ENCODE data around the gene PRKCZ. TPM values are rescaled to one million over a fixed set of nuclear protein-coding genes. Genes with fewer than 3 reads are reported as not detected.

Gene PRKCZ
- total and polyA plus RNA-seq, 9 of the 15 experiments (the other 6 are each of a cell fraction or from before 2014, with no cell fraction given), result 0.07 to 3.1 (median 1.3) TPM

DNA sequence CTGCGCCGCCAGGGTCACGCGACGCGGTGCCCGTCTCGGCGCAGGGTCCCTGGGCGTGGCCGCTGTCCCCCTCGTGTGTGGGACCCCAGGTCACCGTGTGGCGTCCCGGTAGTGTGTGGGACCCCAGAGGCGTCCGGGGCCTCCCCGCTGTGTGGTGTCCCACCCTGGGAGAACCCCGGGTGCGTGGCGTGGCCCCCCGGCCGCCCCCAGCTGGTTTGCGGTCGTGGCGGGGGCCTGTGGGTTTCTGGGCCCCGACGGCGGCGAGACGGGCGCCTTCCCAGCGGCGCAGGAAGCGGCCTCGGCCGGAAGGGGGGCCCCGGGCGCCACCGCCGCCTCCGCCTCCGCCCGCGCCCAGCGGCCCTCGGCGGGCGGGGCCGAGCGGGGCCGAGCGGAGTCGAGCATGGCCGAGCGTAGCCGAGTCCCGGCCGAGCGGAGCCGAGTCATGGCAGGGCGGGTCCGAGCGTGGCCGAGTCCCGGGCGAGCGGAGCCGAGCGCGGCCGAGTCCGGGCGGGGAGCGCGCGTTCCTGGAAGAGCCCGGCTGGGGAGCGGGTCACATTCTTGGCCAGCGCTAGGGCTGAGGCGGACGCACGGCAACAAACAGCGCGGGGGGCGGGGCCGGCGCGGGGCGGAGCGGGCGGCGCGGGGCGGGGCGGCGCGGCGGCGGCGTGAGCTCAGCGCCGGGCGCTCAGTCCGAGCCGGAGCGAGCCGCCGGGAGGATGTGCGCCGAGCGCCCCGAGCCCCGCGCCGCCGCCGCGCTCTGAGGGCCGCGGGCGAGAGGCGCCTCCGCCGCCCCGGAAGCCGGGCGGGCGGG, 177.3 kb downstream of the PRKCZ start (continued):
- TF ChIP-seq TAF7 (tag; IDR thresholded peaks at IDR 0.05) (no peak), BCL6 (CRISPR knock-in tag; IDR thresholded peaks at IDR 0.05) (no peak), PYGO2 (tag; IDR thresholded peaks at IDR 0.05) (no peak), RBM25 (IDR thresholded peaks at IDR 0.05; ENCODE audit: low read depth, low read length, severe bottlenecking) (no peak), ZNF695 (CRISPR knock-in tag; IDR thresholded peaks at IDR 0.05) (no peak), ZBTB17 (CRISPR knock-in tag; IDR thresholded peaks at IDR 0.05) (peak; percentile 58; the same call in 1 of the 2 replicates), ERF (CRISPR knock-in tag; IDR thresholded peaks at IDR 0.05) (0 out of 2 replicates have a peak, but pooled peaks have one; percentile 64), CREM (IDR thresholded peaks at IDR 0.05; ENCODE audit: low read depth) (no peak), SRSF3 (IDR thresholded peaks at IDR 0.05; ENCODE audit: insufficient read depth, low read length) (no peak), KDM2B (CRISPR knock-in tag; IDR thresholded peaks at IDR 0.05) (peak; percentile 90), PRPF4 (IDR thresholded peaks at IDR 0.05; ENCODE audit: insufficient read depth, low read depth, low read length, poor library complexity, severe bottlenecking) (peak; percentile 19), ELF4 (CRISPR knock-in tag; IDR thresholded peaks at IDR 0.05) (no peak), WHSC1 (IDR thresholded peaks at IDR 0.05; ENCODE audit: low read length) (no peak), ZNF224 (CRISPR knock-in tag; IDR thresholded peaks at IDR 0.05) (no peak)
- TF ChIP-seq, protein P1, sequence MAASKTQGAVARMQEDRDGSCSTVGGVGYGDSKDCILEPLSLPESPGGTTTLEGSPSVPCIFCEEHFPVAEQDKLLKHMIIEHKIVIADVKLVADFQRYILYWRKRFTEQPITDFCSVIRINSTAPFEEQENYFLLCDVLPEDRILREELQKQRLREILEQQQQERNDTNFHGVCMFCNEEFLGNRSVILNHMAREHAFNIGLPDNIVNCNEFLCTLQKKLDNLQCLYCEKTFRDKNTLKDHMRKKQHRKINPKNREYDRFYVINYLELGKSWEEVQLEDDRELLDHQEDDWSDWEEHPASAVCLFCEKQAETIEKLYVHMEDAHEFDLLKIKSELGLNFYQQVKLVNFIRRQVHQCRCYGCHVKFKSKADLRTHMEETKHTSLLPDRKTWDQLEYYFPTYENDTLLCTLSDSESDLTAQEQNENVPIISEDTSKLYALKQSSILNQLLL (CRISPR knock-in tag; IDR thresholded peaks at IDR 0.05; ENCODE audit: borderline replicate concordance), result no peak
- TF ChIP-seq, protein P2, sequence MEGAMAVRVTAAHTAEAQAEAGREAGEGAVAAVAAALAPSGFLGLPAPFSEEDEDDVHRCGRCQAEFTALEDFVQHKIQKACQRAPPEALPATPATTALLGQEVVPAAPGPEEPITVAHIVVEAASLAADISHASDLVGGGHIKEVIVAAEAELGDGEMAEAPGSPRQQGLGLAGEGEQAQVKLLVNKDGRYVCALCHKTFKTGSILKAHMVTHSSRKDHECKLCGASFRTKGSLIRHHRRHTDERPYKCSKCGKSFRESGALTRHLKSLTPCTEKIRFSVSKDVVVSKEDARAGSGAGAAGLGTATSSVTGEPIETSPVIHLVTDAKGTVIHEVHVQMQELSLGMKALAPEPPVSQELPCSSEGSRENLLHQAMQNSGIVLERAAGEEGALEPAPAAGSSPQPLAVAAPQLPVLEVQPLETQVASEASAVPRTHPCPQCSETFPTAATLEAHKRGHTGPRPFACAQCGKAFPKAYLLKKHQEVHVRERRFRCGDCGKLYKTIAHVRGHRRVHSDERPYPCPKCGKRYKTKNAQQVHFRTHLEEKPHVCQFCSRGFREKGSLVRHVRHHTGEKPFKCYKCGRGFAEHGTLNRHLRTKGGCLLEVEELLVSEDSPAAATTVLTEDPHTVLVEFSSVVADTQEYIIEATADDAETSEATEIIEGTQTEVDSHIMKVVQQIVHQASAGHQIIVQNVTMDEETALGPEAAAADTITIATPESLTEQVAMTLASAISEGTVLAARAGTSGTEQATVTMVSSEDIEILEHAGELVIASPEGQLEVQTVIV (CRISPR knock-in tag; IDR thresholded peaks at IDR 0.05; ENCODE audit: borderline replicate concordance), result no peak
- TF ChIP-seq, protein P3, sequence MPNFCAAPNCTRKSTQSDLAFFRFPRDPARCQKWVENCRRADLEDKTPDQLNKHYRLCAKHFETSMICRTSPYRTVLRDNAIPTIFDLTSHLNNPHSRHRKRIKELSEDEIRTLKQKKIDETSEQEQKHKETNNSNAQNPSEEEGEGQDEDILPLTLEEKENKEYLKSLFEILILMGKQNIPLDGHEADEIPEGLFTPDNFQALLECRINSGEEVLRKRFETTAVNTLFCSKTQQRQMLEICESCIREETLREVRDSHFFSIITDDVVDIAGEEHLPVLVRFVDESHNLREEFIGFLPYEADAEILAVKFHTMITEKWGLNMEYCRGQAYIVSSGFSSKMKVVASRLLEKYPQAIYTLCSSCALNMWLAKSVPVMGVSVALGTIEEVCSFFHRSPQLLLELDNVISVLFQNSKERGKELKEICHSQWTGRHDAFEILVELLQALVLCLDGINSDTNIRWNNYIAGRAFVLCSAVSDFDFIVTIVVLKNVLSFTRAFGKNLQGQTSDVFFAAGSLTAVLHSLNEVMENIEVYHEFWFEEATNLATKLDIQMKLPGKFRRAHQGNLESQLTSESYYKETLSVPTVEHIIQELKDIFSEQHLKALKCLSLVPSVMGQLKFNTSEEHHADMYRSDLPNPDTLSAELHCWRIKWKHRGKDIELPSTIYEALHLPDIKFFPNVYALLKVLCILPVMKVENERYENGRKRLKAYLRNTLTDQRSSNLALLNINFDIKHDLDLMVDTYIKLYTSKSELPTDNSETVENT (CRISPR knock-in tag; IDR thresholded peaks at IDR 0.05), result peak; percentile 88
- TF ChIP-seq, protein P4, sequence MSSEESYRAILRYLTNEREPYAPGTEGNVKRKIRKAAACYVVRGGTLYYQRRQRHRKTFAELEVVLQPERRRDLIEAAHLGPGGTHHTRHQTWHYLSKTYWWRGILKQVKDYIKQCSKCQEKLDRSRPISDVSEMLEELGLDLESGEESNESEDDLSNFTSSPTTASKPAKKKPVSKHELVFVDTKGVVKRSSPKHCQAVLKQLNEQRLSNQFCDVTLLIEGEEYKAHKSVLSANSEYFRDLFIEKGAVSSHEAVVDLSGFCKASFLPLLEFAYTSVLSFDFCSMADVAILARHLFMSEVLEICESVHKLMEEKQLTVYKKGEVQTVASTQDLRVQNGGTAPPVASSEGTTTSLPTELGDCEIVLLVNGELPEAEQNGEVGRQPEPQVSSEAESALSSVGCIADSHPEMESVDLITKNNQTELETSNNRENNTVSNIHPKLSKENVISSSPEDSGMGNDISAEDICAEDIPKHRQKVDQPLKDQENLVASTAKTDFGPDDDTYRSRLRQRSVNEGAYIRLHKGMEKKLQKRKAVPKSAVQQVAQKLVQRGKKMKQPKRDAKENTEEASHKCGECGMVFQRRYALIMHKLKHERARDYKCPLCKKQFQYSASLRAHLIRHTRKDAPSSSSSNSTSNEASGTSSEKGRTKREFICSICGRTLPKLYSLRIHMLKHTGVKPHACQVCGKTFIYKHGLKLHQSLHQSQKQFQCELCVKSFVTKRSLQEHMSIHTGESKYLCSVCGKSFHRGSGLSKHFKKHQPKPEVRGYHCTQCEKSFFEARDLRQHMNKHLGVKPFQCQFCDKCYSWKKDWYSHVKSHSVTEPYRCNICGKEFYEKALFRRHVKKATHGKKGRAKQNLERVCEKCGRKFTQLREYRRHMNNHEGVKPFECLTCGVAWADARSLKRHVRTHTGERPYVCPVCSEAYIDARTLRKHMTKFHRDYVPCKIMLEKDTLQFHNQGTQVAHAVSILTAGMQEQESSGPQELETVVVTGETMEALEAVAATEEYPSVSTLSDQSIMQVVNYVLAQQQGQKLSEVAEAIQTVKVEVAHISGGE (CRISPR knock-in tag; IDR thresholded peaks at IDR 0.05), result peak in 2 of 3 experiments; percentile 75 to 96; a peak in 3 of 6 replicates
